H1 (cell line): Measurements from ENCODE around the gene RASSF3. TPM values are rescaled to one million over a fixed set of nuclear protein-coding genes. Genes with fewer than 3 reads are reported as not detected.

Experiments
- CTCF ChIA-PET: fragments of 300-600 bp; sonication (Branson Sonifier 250); formaldehyde crosslinking; loops from one replicate; lab custom pipeline; 2021; ENCODE audit not compliant: partially characterized antibody; lab: Charles Lee
- POLR2A ChIA-PET: fragments of 300-600 bp; sonication (Branson Sonifier 250); formaldehyde crosslinking; loops from one replicate; lab custom pipeline; 2021; ENCODE audit warnings: inconsistent platforms; ENCODE audit not compliant: partially characterized antibody; lab: Charles Lee
- DNase-seq, 2 experiments: peaks; one replicate each; pipeline versions ENCODE4 v3.0.0 to v3.0.0-alpha.2; 2010 to 2022; ENCODE audit warnings: low spot score in 2 of 2, low read depth in 1 of 2, mixed read lengths in 1 of 2
- FAIRE-seq: peaks from 2 replicates; lab custom pipeline; 2011; peaks lifted over from hg19 to GRCh38; lab: Jason Lieb, UNC
- H2AFZ ChIP-seq: 2 replicates; pipeline ENCODE4 v1.8.1; 2012; ENCODE audit warnings: low read length, inconsistent platforms
- H2AK5ac ChIP-seq: 2 replicates; pipeline ENCODE4 v1.6.1; 2013; ENCODE audit warnings: low read depth, low read length
- H2BK120ac ChIP-seq: replicated peaks from 2 replicates; pipeline ENCODE3; 2013; ENCODE audit warnings: low read depth, low read length, inconsistent platforms
- H2BK12ac ChIP-seq: 2 replicates; pipeline ENCODE4 v1.6.1; 2013; ENCODE audit warnings: low read depth, low read length
- H2BK15ac ChIP-seq: 2 replicates; pipeline ENCODE4 v1.6.1; 2013; ENCODE audit warnings: low read length
- H2BK20ac ChIP-seq: 2 replicates; pipeline ENCODE4 v1.6.1; 2013; ENCODE audit warnings: low read length
- H2BK5ac ChIP-seq: 2 replicates; pipeline ENCODE4 v1.6.1; 2013; ENCODE audit warnings: low read depth, low read length
- H3K14ac ChIP-seq: 2 replicates; pipeline ENCODE4 v1.6.1; 2013; ENCODE audit warnings: inconsistent platforms; ENCODE audit not compliant: insufficient read length
- H3K18ac ChIP-seq: 2 replicates; pipeline ENCODE4 v1.6.1; 2013; ENCODE audit warnings: low read length; ENCODE audit errors: extremely low read depth
- H3K23ac ChIP-seq: 2 replicates; pipeline ENCODE4 v1.6.1; 2013; ENCODE audit warnings: inconsistent platforms; ENCODE audit not compliant: insufficient read length
- H3K23me2 ChIP-seq: 2 replicates; pipeline ENCODE4 v1.6.1; 2013; ENCODE audit warnings: low read depth, low read length
- H3K27ac ChIP-seq: 2 replicates; pipeline ENCODE4 v1.6.1; 2011; ENCODE audit warnings: low read depth, low read length, inconsistent platforms
- H3K27me3 ChIP-seq, 4 experiments: replicated peaks in 1 of 4; 1 replicate in 1 of 4; 2 replicates in 3 of 4; pipeline versions ENCODE4 v1.6.1 to v1.8.1; 2011 to 2013; ENCODE audit warnings: low read length in 3 of 4, mild to moderate bottlenecking in 3 of 4, inconsistent platforms in 2 of 4, mixed read lengths in 2 of 4, moderate library complexity in 1 of 4; ENCODE audit not compliant: control insufficient read depth in 3 of 4, insufficient read depth in 3 of 4; ENCODE audit errors: extremely low read depth in 1 of 4
- H3K36me3 ChIP-seq, 4 experiments: 2 replicates each; pipeline versions ENCODE4 v1.6.1 to v1.8.1; 2011 to 2013; ENCODE audit warnings: mild to moderate bottlenecking in 4 of 4, low read length in 3 of 4, moderate library complexity in 2 of 4, control low read depth in 1 of 4, inconsistent platforms in 1 of 4; ENCODE audit not compliant: insufficient read depth in 4 of 4, control insufficient read depth in 2 of 4
- H3K4ac ChIP-seq: replicated peaks from 2 replicates; pipeline ENCODE3; 2013; ENCODE audit warnings: low read length, low read depth, mixed read lengths, inconsistent platforms; ENCODE audit not compliant: insufficient read length
- H3K4me1 ChIP-seq, 4 experiments: replicated peaks in 1 of 4; 1 replicate in 1 of 4; 2 replicates in 3 of 4; pipeline versions ENCODE4 v1.6.1 to v1.8.1; 2011 to 2013; ENCODE audit warnings: low read length in 3 of 4, inconsistent platforms in 2 of 4, mixed read lengths in 1 of 4; ENCODE audit not compliant: insufficient read depth in 4 of 4, control insufficient read depth in 3 of 4
- H3K4me2 ChIP-seq, 2 experiments: 2 replicates each; pipeline versions ENCODE4 v1.6.1 to v1.8.1; 2011 to 2013; ENCODE audit warnings: low read depth in 2 of 2, low read length in 2 of 2, control low read depth in 1 of 2, inconsistent platforms in 1 of 2, mild to moderate bottlenecking in 1 of 2; ENCODE audit not compliant: insufficient read depth in 1 of 2
- H3K4me3 ChIP-seq, 4 experiments: fragments of 200-600, 300-600 bp in 1 of 4; sonication (generic), shearing (Covaris generic), sonication (Bioruptor Twin) in 1 of 4; 2 replicates each; pipeline versions ENCODE4 v1.5.1 to v1.8.1; 2011 to 2016; ENCODE audit warnings: low read length in 4 of 4, low read depth in 3 of 4, control low read depth in 2 of 4, inconsistent platforms in 2 of 4, mild to moderate bottlenecking in 2 of 4, mixed read lengths in 1 of 4, moderate library complexity in 1 of 4; ENCODE audit not compliant: insufficient read depth in 2 of 4; ENCODE audit errors: extremely low read depth in 1 of 4
- H3K56ac ChIP-seq: replicated peaks from 2 replicates; pipeline ENCODE3; 2013; ENCODE audit warnings: low read depth, mild to moderate bottlenecking, mixed read lengths, low read length, inconsistent platforms; ENCODE audit not compliant: insufficient read length
- H3K79me1 ChIP-seq: 2 replicates; pipeline ENCODE4 v1.6.1; 2013; ENCODE audit warnings: low read depth, low read length, control low read depth
- H3K79me2 ChIP-seq, 2 experiments: 2 replicates each; pipeline versions ENCODE4 v1.6.1 to v1.8.1; 2012 to 2013; ENCODE audit warnings: low read length in 2 of 2, mild to moderate bottlenecking in 2 of 2, inconsistent platforms in 1 of 2; ENCODE audit not compliant: insufficient read depth in 2 of 2, control insufficient read depth in 1 of 2
- H3K9ac ChIP-seq, 4 experiments: replicated peaks in 1 of 4; 1 replicate in 1 of 4; 2 replicates in 3 of 4; pipeline versions ENCODE4 v1.6.1 to v1.8.1; 2011 to 2013; ENCODE audit warnings: low read depth in 3 of 4, low read length in 3 of 4, control low read depth in 2 of 4, mild to moderate bottlenecking in 2 of 4, moderate library complexity in 2 of 4, inconsistent platforms in 1 of 4; ENCODE audit errors: extremely low read depth in 1 of 4
- H3K9me3 ChIP-seq, 2 experiments: 2 replicates each; pipeline versions ENCODE4 v1.6.1 to v1.8.1; 2012 to 2013; ENCODE audit warnings: mild to moderate bottlenecking in 2 of 2, moderate library complexity in 2 of 2, control low read depth in 1 of 2, inconsistent platforms in 1 of 2, low read depth in 1 of 2, low read length in 1 of 2, mixed read lengths in 1 of 2; ENCODE audit not compliant: insufficient read depth in 2 of 2
- H4K20me1 ChIP-seq, 2 experiments: replicated peaks in 1 of 2; 2 replicates each; pipeline versions ENCODE3 to v1.8.1; 2011 to 2013; ENCODE audit warnings: inconsistent platforms in 2 of 2, low read length in 2 of 2, mild to moderate bottlenecking in 1 of 2; ENCODE audit not compliant: insufficient read depth in 2 of 2, control insufficient read depth in 1 of 2
- H4K5ac ChIP-seq: 2 replicates; pipeline ENCODE4 v1.6.1; 2013; ENCODE audit warnings: low read length, low read depth, mixed read lengths, inconsistent platforms; ENCODE audit not compliant: insufficient read length
- H4K8ac ChIP-seq: 2 replicates; pipeline ENCODE4 v1.8.0; 2013; ENCODE audit warnings: mild to moderate bottlenecking, moderate library complexity, low read length, inconsistent platforms; ENCODE audit not compliant: insufficient read depth; ENCODE audit errors: extremely low read depth
- H4K91ac ChIP-seq: replicated peaks from 2 replicates; pipeline ENCODE3; 2013; ENCODE audit warnings: low read length, mixed read lengths, inconsistent platforms; ENCODE audit not compliant: insufficient read length
- CBX8 ChIP-seq: fragments of 300-800, 300-1000 bp; sonication (generic); IDR thresholded peaks from 2 replicates; pipeline ENCODE4 v1.7.1; 2016; ENCODE audit warnings: low read depth, low read length, borderline replicate concordance
- HDAC2 ChIP-seq, 2 experiments: fragments of 300-600 bp in 1 of 2; sonication (generic) in 1 of 2; IDR thresholded peaks; 2 replicates each; pipeline ENCODE4 v1.6.1; 2011 to 2012; ENCODE audit warnings: low read depth in 2 of 2, low read length in 2 of 2, mild to moderate bottlenecking in 2 of 2, moderate library complexity in 2 of 2, borderline replicate concordance in 1 of 2, inconsistent platforms in 1 of 2
- NANOG ChIP-seq: IDR thresholded peaks from 2 replicates; pipeline ENCODE4 v1.6.1; 2011; ENCODE audit warnings: low read length, low read depth, mild to moderate bottlenecking, inconsistent platforms; ENCODE audit not compliant: insufficient read depth, poor library complexity, severe bottlenecking
- RBBP5 ChIP-seq: IDR thresholded peaks from 2 replicates; pipeline ENCODE4 v1.7.1; 2012; ENCODE audit warnings: low read depth, mild to moderate bottlenecking, inconsistent platforms, low read length, moderate library complexity, borderline replicate concordance
- SIRT6 ChIP-seq: IDR thresholded peaks from one replicate; pipeline ENCODE4 v1.7.1; 2012; ENCODE audit warnings: low read length, inconsistent platforms
- SP4 ChIP-seq: IDR thresholded peaks from 2 replicates; pipeline ENCODE4 v1.6.1; 2012; ENCODE audit warnings: low read length, inconsistent platforms
- WGBS, 2 experiments: shearing (Covaris generic) in 1 of 2; methylation state at CpG; one replicate each; pipeline versions ENCODE4 v1.1.6 to v1.1.7; 2013 to 2015; ENCODE audit warnings: low lambda C conversion rate in 2 of 2, mixed read lengths in 2 of 2, inconsistent platforms in 1 of 2, low coverage in 1 of 2, missing lambda C conversion rate in 1 of 2; ENCODE audit not compliant: insufficient replicate concordance in 2 of 2, insufficient coverage in 1 of 2, insufficient read length in 1 of 2; ENCODE audit errors: extremely low coverage in 1 of 2, missing lambda C conversion rate in 1 of 2; 5-methylcytosine and 5-hydroxymethylcytosine counted together
- polyA plus RNA-seq, 7 experiments: library from polyadenylated mRNA; depleted of rRNA in 3 of 7; stranded (reverse) in 5 of 7; unstranded in 2 of 7; fragments of >200 nt in 5 of 7; fragments of 200-250 nt in 2 of 7; gene quantifications; 1 replicate in 5 of 7; 2 replicates in 1 of 7; 4 replicates in 1 of 7; pipeline versions ENCODE4 v1.2.1 to v1.2.3, GENCODE V29; 2011 to 2013; ENCODE audit warnings: missing spikeins in 2 of 7, mixed read lengths in 2 of 7
- total RNA-seq: library from RNA; stranded (reverse); fragmentation: NEBNext Ultra II Directional; extraction: Animal tissue kit (Norgen Biotek cat#: 25700); gene quantifications from 2 replicates; pipeline ENCODE4 v1.2.1, GENCODE V29; 2021

Gene RASSF3
- total and polyA plus RNA-seq, 2 of the 8 experiments (the other 6 are each of a cell fraction or from before 2014, with no cell fraction given), result 19.1 to 64.3 TPM

DNA sequence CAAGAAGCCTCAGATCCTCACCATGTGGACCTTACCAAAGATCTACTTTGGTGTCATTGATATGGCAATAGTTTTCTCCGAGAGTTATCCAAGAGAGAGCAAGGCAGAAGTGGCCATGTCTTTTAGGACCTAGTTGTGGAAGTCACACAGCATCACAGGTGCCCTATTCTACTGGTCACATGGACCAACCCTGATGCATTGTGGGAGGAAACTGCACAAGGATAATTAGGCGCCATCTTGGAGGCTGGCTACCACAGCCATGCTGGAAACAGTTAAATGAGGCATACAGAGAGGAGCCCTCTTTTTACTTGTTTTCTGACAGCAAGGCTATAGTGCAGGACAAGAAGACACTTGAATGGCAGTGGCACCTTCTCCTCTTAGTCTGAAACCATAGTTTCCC lies 99.1 kb downstream of the RASSF3 start:
- Histone ChIP-seq H4K5ac (no peak overlapping the region), H2BK120ac (no peak overlapping the region), H3K14ac (no peak overlapping the region), H3K23me2 (no peaks in the 10 kb centered on the region), H3K36me3 (no peaks in the 10 kb centered on the region), H2BK15ac (no peak overlapping the region), H4K8ac (no peak overlapping the region), H3K4me2 (no peak overlapping the region), H3K18ac (no peak overlapping the region), H2AK5ac (no peak overlapping the region), H4K20me1 (no peaks in the 10 kb centered on the region), H3K4ac (no peak overlapping the region), H3K27ac (no peak overlapping the region), H2BK20ac (no peak overlapping the region), H3K27me3 (no peaks in the 10 kb centered on the region), H3K23ac (no peak overlapping the region), H2AFZ (no peak overlapping the region), H3K9ac (no peak overlapping the region), H3K9me3 (no peaks in the 10 kb centered on the region), H2BK5ac (no peak overlapping the region), H3K79me1 (no peaks in the 10 kb centered on the region), H3K4me3 (no peak overlapping the region), H3K4me1 (no peaks in the 10 kb centered on the region), H2BK12ac (no peak overlapping the region), H3K79me2 (no peaks in the 10 kb centered on the region), H4K91ac (no peak overlapping the region), H3K56ac (no peak overlapping the region)
- ChIA-PET CTCF (interaction anchor here (0.6 to 1.4 kb wide), 3 partner anchors 12 to 26 kb away, joined by 3 to 5 read pairs (median 5); no protein-coding TSS in a partner anchor), POLR2A (no interaction called here)
- TF ChIP-seq HDAC2 (IDR thresholded peaks at IDR 0.05; ENCODE audit: borderline replicate concordance in 1 of 2, low read depth in 2 of 2, low read length in 2 of 2) (no peak), CBX8 (no peak), SP4 (no peak), NANOG (no peak), SIRT6 (no peak), RBBP5 (no peak)
- FAIRE-seq, result no peak
- WGBS, 2 experiments, result 83% methylated on average over 2 of the region's 2 CpGs; no CpG with 5 or more reads in 1 of the 2 experiments
- DNase-seq, result no peak
